GM21423 (cell line): Measurements from ENCODE around the gene VSNL1.
"Not testable (repeated sequence)": the region's sequence is repeated elsewhere in the genome, so short reads cannot be mapped to it uniquely, and the experiment has no call there.

ENCODE experiments used
- ATAC-seq: cut with Tn5 transposase; IDR thresholded peaks from one replicate; pipeline ENCODE4 v1.9.1; 2021; ENCODE audit warnings: mild to moderate bottlenecking, moderate library complexity; ENCODE audit not compliant: unreplicated experiment

VSNL1 gene

GRCh38 chr2:17541531-17541950 is 1.0 kb downstream of the VSNL1 start:
- no peak for ATAC-seq

GRCh38 chr2:17542471-17542870 is 2.0 kb downstream of the VSNL1 start:
- ATAC-seq: no peak

DNA sequence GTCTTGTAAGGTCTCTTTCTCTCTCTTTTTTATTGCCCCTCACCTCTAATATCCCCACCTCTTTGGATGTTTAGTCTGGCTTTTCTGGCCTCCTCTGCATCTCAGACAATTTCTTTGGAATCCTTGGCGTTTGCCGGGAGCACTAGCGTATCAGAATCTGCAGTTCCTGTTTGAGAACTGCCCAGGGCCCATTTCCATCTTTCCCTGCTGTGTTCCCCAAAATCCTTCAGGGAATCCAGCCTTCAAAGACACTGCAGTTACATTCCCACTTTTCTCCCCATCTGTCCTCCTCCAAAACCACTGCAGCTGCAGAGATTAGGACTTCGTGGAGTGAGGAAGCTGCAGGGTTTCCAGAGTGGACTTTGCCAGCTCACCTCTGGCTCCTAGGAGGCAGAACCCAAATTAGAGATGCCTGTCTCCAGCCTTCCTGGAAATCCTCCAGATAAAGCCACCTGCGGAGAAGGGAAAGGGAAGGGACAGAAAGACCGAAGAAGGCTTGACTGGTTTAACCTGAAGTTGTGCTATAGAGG is 2.7 kb downstream of the VSNL1 start:
- no peak for ATAC-seq

GRCh38 chr2:17543848-17544247 is 3.4 kb downstream of the VSNL1 start:
- ATAC-seq: no peak

DNA sequence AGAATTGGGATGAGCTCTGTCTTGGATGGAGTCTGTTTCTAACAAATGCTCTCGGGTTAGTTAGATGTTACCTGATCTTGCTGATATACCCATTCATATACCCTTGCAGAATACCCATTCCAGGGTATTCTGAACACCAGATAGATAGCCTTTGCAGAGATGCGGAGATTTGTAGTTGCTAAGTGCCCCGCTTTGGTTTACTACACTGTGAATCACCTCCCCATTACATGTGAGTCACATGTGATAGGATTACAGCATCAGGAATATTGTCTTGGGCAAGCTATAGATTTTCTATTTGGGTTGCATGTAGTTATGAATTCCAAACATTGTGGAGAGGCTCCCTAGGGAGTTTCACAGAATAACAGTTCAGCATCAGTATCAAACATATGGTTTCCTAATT is 3.8 kb downstream of the VSNL1 start:
- ATAC-seq: no peak

DNA sequence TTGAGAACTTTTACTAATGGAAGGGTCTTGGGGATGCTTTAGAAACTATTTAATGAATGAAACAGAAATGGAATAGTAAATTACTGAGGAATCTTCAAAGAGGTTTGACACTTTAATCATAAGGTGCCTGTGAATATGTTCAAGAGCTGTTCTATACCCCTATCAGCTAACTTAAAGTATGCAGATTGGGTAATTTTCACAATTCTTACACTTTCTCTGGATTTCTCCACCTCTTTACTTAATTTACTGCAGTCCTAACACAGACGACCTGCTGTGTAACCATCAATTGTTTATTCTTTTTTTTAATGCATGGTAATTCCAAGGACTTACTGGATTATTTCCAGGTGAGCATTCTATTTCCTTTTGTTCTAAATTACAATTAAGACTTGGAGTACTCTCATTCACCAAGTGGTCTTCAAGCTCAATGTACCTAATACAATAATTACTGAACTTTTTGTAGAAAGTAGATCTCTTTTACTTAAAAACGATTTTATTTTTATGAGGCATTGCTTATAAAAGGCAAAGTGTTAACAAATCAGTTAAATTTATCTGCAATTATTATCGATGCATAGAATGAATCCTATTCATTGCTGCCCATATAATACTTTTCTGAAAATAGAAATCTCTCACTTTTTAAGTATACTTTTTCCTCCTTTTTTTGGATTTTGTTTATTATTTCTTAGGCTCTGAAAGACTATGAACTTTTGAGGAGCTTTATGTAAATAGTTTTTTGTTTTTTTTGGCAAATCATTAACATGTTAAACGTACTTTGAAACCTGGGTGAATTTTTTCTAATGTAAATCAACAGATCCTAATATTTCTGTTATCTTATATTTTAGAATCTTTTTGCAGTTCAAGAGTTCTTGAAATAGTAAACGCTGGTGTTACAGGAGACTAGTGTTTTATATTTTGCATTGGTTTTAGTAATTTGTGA is 5.5 kb downstream of the VSNL1 start:
- no peak for ATAC-seq

GRCh38 chr2:17547237-17547636 is 6.7 kb downstream of the VSNL1 start:
- no peak for ATAC-seq

- ATAC-seq: no peak
These were observed 7.2 kb downstream of the VSNL1 start for GRCh38 chr2:17547737-17548136.

DNA sequence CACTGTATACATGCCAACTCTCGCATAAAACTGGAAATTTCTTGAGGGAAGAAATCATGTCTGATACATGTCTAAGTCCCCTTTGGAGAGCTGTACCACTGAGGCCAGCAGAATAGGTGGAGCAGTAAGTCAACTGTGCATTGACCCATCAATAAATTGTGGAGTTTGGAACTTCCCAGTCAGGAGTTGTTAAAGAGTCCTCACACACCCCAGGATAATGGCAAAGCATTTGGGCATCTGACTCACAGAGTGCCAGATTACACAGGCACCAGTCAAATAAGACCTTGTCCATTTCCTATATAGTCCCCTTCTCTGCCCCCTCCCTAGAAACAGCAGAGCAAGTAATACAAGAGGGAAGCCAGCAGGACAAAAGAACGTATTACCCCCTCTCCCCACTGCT is 10.4 kb downstream of the VSNL1 start:
- no peak for ATAC-seq

DNA sequence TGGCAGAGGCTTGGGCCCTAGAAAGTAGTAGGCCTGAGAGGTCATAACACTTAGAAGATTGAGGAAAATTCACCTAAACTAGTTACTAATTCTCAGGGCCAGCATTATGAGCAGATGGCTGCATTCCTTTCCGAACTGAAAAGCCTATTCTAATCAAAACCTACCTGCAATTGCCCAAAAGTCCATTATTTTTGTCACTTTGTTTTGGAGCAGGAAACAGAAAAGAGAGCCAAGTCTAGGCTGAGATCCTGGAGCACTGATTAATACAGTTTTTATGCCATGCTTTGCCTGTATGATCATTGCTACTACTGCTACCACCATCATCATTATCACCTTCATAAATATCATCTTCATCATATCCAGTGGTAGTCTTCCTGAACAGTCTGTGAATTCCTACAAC is 14.7 kb downstream of the VSNL1 start:
- no peak for ATAC-seq

DNA sequence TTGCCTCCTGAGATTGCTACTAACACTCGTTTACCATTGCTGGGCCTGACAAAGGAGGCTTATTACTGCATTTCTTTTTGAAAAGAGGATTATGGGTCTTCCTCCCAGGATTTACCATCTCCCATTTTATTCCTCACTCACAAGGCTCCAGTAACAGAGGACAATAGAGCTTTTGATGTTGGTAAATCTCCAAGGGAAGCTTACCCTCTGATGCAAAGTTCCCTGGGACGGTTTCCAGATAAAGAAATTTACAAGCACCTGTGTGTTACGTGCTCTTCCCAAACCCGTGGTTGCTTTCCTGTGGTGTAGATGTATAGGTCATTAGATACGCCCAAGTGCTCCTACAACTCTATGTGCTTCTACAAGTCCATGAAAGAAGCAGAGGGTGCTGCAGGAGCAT is 17.1 kb downstream of the VSNL1 start:
- ATAC-seq: no peak

DNA sequence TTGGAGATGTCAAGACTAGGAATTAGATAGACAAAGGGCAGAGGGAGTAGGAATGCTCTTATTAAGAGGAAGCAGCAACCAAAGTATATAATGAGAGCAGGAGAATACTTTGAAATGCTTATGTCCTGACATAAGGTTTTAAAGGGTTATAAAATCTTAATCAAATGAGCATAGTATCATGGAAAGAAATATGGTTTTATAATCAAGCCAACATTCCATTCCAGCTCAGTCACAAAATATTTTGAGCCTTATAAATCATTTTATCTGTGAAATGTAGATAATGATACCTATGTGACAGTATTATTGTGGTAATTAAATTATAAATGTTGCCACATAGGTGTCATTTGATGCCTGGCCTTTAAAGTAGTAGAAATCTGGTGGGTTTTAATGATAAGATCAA is 17.6 kb downstream of the VSNL1 start:
- ATAC-seq: no peak

DNA sequence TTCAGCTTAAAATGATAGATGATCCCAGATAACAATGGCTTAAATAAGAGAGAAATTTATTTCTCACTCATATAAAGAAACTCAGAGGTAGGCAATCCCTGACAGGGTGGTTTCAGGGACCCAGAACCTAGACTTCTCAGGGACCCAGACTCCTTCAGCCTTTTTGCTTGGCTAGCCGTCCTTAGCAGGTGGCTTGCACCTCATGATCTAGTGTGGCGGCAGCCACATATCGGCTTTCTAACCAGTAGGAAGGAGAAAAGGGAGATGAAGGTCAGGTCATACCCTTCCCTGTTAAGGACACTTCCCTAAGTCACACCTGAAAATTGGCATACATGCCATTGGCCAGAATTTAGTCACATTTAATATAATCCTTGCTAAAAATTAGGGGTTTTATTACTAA is 18.4 kb downstream of the VSNL1 start:
- ATAC-seq: no peak

DNA sequence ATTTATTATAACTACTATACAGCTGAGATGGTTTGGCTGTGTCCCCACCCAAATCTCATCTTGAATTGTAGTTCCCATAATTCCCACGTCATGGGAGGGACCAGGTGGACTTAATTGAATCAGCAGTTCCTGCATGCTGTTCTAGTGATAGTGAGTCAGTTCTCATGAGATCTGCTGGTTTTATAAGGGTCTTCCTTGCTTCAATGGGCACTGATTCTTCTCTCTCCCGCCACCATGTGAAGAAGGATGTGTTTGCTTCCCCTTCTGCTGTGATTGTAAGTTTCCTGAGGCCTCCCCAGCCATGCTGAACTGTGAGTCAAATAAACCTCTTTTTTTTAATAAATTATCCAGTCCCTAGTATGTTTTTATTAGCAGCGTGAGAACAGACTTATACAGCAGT is 25.2 kb downstream of the VSNL1 start:
- not testable (repeated sequence) for ATAC-seq

DNA sequence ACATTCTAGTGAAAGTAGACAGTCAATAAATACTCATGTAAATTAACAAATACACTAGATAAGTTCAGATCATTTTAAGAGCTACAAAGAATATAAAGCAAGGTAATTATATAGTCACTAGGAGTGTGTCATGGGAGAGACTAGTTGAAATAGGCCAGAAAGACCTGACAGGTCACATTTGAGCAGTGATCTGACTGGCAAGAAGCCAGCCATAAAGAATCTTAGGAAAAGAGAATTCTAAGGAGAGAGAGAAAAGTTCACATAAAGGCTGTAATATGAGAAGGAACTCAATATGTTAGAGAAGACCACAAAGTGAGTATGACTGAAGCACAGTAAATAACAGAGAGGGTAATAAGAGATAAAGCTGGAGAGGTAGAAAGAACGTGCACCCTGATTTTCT is 31.2 kb downstream of the VSNL1 start:
- ATAC-seq: no peak

DNA sequence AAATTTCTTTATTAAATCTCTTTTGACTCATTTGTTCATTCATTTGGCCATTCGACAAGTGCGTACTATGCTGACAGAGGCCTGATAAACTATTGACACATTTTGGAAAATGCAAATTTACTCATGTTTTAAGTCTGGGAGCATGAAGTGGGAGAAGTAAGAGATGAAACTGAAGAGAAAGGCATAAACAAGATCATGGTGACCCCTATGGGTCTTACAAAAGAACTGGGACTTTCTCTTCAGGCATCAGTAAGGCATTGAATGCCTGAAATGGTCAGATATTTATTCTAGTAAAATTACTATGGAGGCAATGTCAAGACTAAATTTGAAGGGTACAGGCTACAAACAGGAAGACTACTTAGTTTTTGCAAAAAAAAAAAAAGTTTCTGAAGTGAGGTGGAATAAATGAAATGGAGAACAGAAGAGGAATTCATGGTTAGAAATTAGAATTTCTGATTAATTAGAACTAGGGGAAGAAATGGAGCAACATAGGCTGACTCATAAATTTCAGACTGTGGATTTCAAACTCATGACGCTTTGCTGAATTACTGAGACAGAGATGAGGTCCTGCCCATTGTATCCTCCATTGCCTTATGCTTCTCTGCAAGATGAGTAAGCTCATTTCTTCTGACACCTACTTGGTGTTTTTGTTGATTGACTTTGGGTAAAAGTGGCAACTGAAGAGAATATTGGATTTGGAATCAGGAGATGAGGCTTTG is 32.7 kb downstream of the VSNL1 start:
- no peak for ATAC-seq

DNA sequence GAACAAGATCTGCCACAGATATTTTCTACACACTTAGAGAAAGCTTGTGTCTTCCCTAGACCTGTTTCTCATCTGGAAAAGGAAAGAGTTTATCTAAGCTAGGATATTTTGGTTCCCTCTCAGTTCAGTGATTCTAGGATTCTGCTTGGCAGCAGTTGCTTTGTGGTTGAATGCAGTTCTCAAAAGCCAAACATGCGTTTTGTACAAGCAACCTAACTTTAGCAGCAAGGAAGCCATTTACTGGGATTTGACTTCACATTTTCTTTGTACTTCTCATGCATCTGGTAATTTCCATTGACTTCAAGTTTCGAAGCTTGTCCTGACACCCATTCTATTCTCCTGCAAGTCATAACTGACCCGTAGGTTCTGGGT is 33.3 kb downstream of the VSNL1 start:
- no peak for ATAC-seq

DNA sequence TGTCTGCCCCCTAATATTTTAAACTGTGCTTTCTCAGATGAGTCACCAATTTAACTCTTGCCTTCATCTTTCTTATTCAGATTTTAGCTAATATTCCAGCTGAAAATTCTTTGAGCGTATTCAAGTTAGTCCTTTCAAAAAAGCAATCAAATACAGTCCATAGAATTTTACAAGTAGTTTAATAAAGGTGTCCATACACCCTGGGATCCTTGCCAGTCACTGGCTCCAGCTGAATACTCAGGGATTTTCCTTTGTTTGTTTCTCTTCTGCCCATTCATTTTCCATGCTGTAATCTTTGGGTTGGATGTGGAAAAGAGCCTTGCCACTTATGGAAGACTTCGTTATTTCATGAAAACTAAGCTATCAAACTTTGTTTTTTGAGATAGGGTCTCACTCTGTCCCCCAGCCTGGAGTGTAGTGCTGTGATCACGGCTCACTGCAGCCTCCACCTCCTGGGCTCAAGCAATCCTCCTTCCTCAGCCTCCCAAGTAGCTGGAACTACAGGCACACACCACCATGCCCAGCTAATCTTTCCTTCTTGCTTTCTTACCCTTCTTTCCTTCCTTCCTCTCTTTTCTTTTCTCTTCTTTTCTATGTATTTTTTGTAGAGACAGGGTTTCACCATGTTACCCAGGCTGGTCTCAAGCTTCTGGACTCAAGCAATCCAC is 34.0 kb downstream of the VSNL1 start:
- no peak for ATAC-seq

- ATAC-seq: no peak
These were observed 36.3 kb downstream of the VSNL1 start for GRCh38 chr2:17576802-17577201.

DNA sequence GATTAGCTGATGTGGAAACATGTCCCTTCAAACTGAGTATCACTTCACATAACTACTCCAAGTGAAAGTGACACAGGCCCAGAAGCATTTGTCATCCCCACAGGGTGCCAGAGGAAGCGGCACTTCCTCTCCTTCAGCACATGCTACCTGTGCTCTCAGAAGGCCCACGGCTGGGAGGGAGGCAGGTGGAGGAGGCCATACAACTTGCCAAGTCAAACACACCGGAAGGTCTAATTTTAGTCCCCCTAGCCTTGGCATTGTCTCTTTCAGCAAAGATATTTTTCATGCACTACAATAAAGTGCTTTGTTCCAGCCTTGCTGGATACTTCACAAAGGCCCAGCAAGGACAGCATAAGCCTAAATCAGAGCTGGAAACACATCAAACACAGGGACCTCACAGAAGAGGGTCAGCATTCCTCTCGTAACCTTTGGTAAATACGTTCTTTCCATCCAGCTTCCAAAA is 38.0 kb downstream of the VSNL1 start:
- ATAC-seq: peak; percentile 72

GRCh38 chr2:17579605-17580318 is 39.3 kb downstream of the VSNL1 start:
- no peak for ATAC-seq
